GM10266 (cell line): ENCODE measurements around the gene PTOV1.

Experiments used
- DNase-seq: peaks from one replicate; pipeline ENCODE4 v3.0.0; 2012; ENCODE audit errors: extremely low spot score
- TF ChIP-seq, protein P1 (sequence below): IDR thresholded peaks from 2 replicates; pipeline ENCODE4 v1.5.1; 2012; ENCODE audit warnings: mild to moderate bottlenecking, low read depth; ENCODE audit not compliant: control insufficient read depth, insufficient read depth; ENCODE audit errors: missing control alignments

The PTOV1 gene

DNA sequence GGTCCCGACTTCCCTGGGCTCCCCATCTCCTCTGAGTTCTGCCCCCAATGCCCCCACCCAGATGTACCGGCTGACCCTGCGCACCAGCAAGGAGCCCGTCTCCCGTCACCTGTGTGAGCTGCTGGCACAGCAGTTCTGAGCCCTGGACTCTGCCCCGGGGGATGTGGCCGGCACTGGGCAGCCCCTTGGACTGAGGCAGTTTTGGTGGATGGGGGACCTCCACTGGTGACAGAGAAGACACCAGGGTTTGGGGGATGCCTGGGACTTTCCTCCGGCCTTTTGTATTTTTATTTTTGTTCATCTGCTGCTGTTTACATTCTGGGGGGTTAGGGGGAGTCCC is 44.4 kb upstream of the PTOV1 start:
- no peak for DNase-seq
- TF ChIP-seq, protein P1, sequence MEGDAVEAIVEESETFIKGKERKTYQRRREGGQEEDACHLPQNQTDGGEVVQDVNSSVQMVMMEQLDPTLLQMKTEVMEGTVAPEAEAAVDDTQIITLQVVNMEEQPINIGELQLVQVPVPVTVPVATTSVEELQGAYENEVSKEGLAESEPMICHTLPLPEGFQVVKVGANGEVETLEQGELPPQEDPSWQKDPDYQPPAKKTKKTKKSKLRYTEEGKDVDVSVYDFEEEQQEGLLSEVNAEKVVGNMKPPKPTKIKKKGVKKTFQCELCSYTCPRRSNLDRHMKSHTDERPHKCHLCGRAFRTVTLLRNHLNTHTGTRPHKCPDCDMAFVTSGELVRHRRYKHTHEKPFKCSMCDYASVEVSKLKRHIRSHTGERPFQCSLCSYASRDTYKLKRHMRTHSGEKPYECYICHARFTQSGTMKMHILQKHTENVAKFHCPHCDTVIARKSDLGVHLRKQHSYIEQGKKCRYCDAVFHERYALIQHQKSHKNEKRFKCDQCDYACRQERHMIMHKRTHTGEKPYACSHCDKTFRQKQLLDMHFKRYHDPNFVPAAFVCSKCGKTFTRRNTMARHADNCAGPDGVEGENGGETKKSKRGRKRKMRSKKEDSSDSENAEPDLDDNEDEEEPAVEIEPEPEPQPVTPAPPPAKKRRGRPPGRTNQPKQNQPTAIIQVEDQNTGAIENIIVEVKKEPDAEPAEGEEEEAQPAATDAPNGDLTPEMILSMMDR: no peak

DNA sequence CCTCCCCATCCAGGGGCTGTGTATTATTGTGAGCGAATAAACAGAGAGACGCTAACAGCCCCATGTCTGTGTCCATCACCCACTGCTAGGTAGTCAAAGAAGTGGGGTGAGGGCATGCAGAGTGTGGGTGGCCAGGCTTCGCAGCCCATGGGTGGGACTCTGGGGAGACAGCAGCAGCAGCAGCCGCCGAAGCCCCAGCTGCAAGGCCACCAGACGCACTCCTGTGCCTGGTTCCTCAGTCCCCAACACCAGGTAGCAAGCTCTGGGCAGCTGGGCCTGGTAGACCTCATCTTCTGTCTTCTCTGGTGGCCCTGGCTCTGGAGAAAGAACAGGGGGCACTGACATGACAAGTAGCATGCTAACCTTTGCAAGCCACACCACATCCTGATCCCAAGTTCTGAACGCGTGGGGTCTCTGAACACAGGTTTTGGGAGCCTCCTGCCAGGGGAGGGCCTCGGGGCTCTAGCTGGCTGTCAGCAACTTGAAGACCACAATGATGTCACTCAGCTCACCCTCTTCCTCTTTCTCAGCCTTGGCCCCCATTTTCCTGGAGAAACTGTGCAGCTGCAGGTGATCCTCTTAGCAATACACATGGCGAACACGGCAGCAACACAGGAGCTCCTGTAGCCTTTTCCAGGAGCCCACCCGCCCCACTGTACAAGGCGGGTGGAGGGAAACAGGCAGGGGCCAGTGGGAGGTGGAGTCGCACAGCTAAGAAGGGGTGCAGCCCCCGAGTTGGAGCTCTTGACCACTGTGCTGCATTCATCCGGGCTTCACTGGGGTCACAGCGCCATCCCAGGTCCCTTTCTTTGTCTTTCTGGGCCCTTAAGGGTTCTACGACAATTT is 43.7 kb upstream of the PTOV1 start:
- no peak for DNase-seq
- TF ChIP-seq, protein P1: no peak

DNA sequence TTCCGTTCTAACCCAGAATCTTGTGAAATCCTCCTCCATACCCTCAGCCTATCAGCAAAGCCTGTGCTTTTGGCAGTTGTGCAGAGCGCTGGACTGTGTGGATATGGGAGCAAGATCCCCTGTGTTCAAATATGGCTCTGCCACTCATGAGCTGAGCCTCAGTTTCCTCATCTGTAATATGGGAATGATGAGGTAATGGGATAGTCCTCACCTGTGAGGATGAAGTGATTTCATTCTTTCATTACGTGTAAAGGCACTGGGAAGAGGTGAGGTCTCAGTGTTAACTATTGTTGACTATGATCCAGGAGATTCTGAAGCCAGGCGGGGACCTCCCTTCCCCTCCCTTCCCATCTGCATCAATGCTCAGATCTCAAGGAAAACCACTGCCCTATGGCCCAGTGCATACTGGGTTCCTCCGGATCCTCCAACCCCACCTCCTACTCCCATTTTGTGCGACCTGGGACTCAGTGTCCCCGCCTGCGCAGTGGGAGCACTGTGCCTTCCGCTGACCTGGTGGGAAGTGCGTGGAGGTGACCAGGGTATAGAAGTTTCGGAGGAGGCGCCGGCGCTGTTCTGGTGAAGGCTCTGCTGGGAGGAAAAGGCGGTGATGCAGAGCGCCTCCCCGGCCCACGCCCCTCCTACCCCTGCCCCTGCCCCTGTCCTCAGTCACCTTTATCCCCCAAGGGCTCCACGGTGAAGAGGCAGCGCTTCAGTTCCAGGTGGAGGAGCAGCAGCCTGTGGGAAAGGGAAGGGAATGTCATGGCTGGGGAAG is 42.9 kb upstream of the PTOV1 start:
- TF ChIP-seq, protein P1: no peak
- no peak for DNase-seq

DNA sequence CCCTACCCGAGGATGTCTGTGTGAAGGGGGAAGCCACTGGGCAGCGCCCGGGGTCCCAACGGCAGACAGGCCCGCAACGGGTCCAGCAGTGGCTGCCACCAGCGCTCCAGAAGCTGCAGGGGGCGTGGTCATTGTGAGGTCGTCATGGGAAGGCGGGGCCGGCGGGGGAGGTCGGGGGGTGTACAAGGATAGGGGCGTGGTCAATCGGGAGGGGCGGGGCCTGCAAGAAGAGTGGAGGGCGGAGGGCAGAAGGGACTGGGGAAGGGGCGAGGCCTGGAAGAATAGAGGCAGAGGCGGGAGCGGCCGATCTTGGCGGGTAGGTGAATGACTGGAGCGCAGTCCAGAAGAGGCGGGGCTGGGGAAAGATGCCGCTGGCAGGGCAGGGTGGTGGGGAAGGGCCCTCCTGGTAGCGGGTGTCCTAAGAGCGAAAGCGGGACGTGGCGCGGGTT is 42.2 kb upstream of the PTOV1 start:
- peak; percentile 94 for DNase-seq
- TF ChIP-seq, protein P1: no peak

DNA sequence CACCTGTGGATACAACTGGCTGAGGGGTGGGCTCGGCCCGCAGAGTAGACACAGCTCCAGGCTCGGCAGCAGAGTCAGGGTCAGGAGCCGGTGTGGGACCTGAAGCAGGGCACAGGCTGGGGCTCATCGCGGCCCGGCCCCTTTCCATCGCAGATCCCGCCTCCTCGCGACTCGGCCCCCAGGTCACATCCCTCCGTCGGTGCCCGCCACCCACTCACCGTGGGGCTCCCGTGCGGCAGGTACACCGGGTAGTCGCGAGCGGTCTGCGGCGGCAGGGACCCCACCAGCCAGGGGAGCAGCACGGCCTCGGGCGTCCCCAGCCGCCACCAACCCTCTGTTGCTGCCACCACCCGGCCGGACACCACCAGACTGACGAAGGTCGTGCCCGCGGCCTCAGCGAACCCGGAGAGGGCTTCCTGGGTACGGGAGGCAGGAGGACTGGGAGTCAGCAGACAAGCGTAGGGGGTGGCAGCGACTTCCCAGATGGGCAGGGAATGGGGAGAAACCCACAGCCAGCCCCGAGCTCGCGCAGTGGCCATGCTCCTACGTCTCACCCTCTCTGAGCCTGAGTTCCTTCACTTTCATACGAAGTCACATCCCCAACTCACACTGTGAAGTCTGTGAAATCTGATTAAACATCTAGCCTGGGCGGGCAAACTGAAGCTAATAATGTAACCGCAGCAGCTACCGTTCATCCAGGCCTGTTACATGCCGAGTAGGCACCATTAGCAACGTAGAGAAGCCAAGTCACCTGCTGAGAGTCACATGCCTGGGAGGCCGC is 41.6 kb upstream of the PTOV1 start:
- TF ChIP-seq, protein P1: peak; percentile 47
- DNase-seq: no peak

DNA sequence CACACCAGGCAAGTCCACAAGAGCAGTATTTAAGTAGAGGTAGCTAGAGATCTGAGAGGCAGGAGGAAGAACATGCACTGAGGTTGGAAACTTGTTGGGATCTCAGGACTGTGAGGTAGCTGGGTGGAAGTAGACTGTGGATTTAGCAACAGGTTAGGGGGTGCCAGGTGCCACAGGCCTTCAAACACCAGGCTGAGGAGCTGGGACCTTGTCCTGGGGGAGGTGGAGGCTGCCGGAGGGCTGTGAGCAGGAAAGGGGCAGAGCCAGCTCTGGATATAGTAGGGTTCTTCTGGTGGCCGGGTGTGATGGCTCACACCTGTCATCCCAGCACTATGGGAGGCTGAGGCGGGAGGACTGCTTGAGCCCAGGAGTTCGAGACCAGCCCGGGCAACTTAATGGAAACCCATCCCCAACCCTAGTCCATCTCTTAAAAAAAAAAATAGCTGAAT is 41.0 kb upstream of the PTOV1 start:
- TF ChIP-seq, protein P1: no peak
- no peak for DNase-seq

DNA sequence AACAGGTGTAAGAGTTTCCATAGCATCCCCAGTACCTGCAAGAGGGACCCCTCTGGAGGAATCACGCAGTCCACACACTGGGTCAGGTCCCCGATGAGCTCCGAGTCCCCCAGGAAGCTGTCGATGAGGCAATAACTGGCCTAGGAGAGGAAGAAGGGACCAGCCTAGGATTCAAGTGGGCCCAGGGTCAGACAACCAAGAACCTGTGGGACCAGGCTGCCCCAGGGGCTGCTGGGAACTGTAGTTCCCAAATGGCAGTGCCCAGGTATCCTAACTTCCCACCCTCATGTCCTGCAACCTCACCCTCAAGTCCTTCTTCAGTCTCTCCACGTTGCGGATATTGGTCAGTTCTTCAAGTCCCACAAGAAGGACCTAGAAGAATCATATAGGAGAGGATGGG is 39.6 kb upstream of the PTOV1 start:
- TF ChIP-seq, protein P1: no peak
- DNase-seq: no peak
